Measurements from ENCODE around the gene MYOT. TPM values are rescaled to one million over a fixed set of nuclear protein-coding genes. Genes with fewer than 3 reads are reported as not detected.

The MYOT gene
- total RNA-seq, 1 experiment from 2014 or later, result not detected

- no peak overlapping the region for H2AFZ ChIP-seq (ENCODE audit: low read length)
- no peaks in the 10 kb centered on the region for H3K9me2 ChIP-seq (replicated peaks; ENCODE audit: low read length)
- no peak overlapping the region for H3K27ac ChIP-seq (ENCODE audit: low read length)
- no peaks in the 10 kb centered on the region for H3K4me1 ChIP-seq (ENCODE audit: insufficient read depth, low read length)
- H3K4me3 ChIP-seq (ENCODE audit: low read length), result no peak overlapping the region
- intact Hi-C loops (cut with micrococcal nuclease), result no loop called here
- H3K9ac ChIP-seq (ENCODE audit: low read length), result no peak overlapping the region
- H3F3A ChIP-seq (ENCODE audit: low read length, unreplicated experiment), result no peaks in the 10 kb centered on the region
- H3K79me2 ChIP-seq (ENCODE audit: low read length), result no peaks in the 10 kb centered on the region
- ChIA-PET POLR2A (ENCODE audit: unreplicated experiment) (interaction anchor here (0.6 kb wide), 1 partner anchor 22 kb away, joined by 6 read pairs; no protein-coding TSS in a partner anchor), CTCF (no interaction called here)
- no TSS peak for BruUV-seq (replicated peaks)
- TF ChIP-seq EZH2phosphoT487 (IDR thresholded peaks at IDR 0.05; ENCODE audit: borderline replicate concordance, low read length), result no peak
- no peak for TF ChIP-seq EZH2 (IDR thresholded peaks at IDR 0.05; ENCODE audit: low read length, unreplicated experiment)
- TF ChIP-seq, protein P1, sequence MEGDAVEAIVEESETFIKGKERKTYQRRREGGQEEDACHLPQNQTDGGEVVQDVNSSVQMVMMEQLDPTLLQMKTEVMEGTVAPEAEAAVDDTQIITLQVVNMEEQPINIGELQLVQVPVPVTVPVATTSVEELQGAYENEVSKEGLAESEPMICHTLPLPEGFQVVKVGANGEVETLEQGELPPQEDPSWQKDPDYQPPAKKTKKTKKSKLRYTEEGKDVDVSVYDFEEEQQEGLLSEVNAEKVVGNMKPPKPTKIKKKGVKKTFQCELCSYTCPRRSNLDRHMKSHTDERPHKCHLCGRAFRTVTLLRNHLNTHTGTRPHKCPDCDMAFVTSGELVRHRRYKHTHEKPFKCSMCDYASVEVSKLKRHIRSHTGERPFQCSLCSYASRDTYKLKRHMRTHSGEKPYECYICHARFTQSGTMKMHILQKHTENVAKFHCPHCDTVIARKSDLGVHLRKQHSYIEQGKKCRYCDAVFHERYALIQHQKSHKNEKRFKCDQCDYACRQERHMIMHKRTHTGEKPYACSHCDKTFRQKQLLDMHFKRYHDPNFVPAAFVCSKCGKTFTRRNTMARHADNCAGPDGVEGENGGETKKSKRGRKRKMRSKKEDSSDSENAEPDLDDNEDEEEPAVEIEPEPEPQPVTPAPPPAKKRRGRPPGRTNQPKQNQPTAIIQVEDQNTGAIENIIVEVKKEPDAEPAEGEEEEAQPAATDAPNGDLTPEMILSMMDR (conservative IDR thresholded peaks at IDR 0.05; ENCODE audit: low read depth, low read length), result no peak
- ATAC-seq (no peak), DNase-seq (no peak)
- H4K20me1 ChIP-seq (ENCODE audit: low read length), result no peaks in the 10 kb centered on the region
- no peaks in the 10 kb centered on the region for H3K36me3 ChIP-seq (ENCODE audit: low read depth, low read length)
- H3K27me3 ChIP-seq (ENCODE audit: low read length), result no peaks in the 10 kb centered on the region
- H3K4me2 ChIP-seq (ENCODE audit: low read length), result no peak overlapping the region
- H3K9me3 ChIP-seq (ENCODE audit: low read length), result no peaks in the 10 kb centered on the region
Observed at GRCh38 chr5:137902408-137903133, 34.9 kb downstream of the MYOT start.

GRCh38 chr5:137914758-137915157 lies 47.1 kb downstream of the MYOT start:
- Histone ChIP-seq H3K9me2 (replicated peaks; ENCODE audit: low read length) (no peaks in the 10 kb centered on the region), H4K20me1 (ENCODE audit: low read length) (no peaks in the 10 kb centered on the region), H3K79me2 (ENCODE audit: low read length) (no peaks in the 10 kb centered on the region), H3F3A (ENCODE audit: low read length, unreplicated experiment) (no peaks in the 10 kb centered on the region), H3K27ac (ENCODE audit: low read length) (no peak overlapping the region), H3K9ac (ENCODE audit: low read length) (no peak overlapping the region), H3K4me1 (ENCODE audit: insufficient read depth, low read length) (no peaks in the 10 kb centered on the region), H3K36me3 (ENCODE audit: low read depth, low read length) (no peaks in the 10 kb centered on the region), H3K4me3 (ENCODE audit: low read length) (no peak overlapping the region), H3K27me3 (ENCODE audit: low read length) (no peaks in the 10 kb centered on the region), H3K9me3 (ENCODE audit: low read length) (no peaks in the 10 kb centered on the region), H2AFZ (ENCODE audit: low read length) (no peak overlapping the region), H3K4me2 (ENCODE audit: low read length) (no peak overlapping the region)
- no peak for DNase-seq
- no peak for TF ChIP-seq EZH2phosphoT487 (IDR thresholded peaks at IDR 0.05; ENCODE audit: borderline replicate concordance, low read length)
- no peak for TF ChIP-seq EZH2 (IDR thresholded peaks at IDR 0.05; ENCODE audit: low read length, unreplicated experiment)
- TF ChIP-seq, protein P1 (conservative IDR thresholded peaks at IDR 0.05; ENCODE audit: low read depth, low read length), result no peak
- POLR2A ChIA-PET (ENCODE audit: unreplicated experiment), result no interaction called here
- ATAC-seq, result no peak
- BruUV-seq (replicated peaks), result no TSS peak
- CTCF ChIA-PET, result no interaction called here
- intact Hi-C loops (cut with micrococcal nuclease), result no loop called here

DNA sequence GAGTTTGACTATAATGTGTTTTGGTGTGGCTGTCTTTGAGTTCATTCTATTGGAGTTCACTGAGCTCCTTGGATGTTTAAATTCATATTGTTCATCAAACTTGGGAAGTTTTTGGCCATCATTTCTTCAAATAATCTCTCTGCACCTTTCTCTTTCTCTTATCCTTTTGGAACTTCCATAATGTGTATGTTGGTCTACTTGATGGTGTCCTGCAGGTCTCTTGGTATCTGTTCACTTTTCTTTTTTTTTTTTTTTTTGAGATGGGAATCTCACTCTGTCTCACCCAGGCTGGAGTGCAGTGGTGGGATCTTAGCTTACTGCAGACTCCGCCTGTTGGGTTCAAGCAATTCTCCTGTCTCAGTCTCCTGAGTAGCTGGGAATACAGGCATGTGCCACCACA lies 49.3 kb downstream of the MYOT start:
- no peaks in the 10 kb centered on the region for H3K9me2 ChIP-seq (replicated peaks; ENCODE audit: low read length)
- H3K4me3 ChIP-seq (ENCODE audit: low read length), result no peak overlapping the region
- TF ChIP-seq EZH2 (IDR thresholded peaks at IDR 0.05; ENCODE audit: low read length, unreplicated experiment), result no peak
- TF ChIP-seq, protein P1 (conservative IDR thresholded peaks at IDR 0.05; ENCODE audit: low read depth, low read length), result no peak
- no peak for TF ChIP-seq EZH2phosphoT487 (IDR thresholded peaks at IDR 0.05; ENCODE audit: borderline replicate concordance, low read length)
- H3K36me3 ChIP-seq (ENCODE audit: low read depth, low read length), result no peaks in the 10 kb centered on the region
- ATAC-seq, result no peak
- ChIA-PET CTCF (no interaction called here), POLR2A (ENCODE audit: unreplicated experiment) (no interaction called here)
- H4K20me1 ChIP-seq (ENCODE audit: low read length), result no peaks in the 10 kb centered on the region
- DNase-seq, result no peak
- H3K79me2 ChIP-seq (ENCODE audit: low read length), result no peaks in the 10 kb centered on the region
- no peak overlapping the region for H3K9ac ChIP-seq (ENCODE audit: low read length)
- no peak overlapping the region for H3K4me2 ChIP-seq (ENCODE audit: low read length)
- no peaks in the 10 kb centered on the region for H3K9me3 ChIP-seq (ENCODE audit: low read length)
- H3F3A ChIP-seq (ENCODE audit: low read length, unreplicated experiment), result no peaks in the 10 kb centered on the region
- no peak overlapping the region for H3K27ac ChIP-seq (ENCODE audit: low read length)
- intact Hi-C loops (cut with micrococcal nuclease), result no loop called here
- H3K27me3 ChIP-seq (ENCODE audit: low read length), result no peaks in the 10 kb centered on the region
- BruUV-seq (replicated peaks), result no TSS peak
- no peaks in the 10 kb centered on the region for H3K4me1 ChIP-seq (ENCODE audit: insufficient read depth, low read length)
- no peak overlapping the region for H2AFZ ChIP-seq (ENCODE audit: low read length)

Measured in PC-3 (cell line).